Kidney capillary endothelial cell (primary cell): Measurements from ENCODE around the gene ZC3H7B.

Experiments
- DNase-seq: peaks from one replicate; pipeline ENCODE4 v3.0.0-alpha.2; 2018; ENCODE audit warnings: low spot score

Gene ZC3H7B

DNA sequence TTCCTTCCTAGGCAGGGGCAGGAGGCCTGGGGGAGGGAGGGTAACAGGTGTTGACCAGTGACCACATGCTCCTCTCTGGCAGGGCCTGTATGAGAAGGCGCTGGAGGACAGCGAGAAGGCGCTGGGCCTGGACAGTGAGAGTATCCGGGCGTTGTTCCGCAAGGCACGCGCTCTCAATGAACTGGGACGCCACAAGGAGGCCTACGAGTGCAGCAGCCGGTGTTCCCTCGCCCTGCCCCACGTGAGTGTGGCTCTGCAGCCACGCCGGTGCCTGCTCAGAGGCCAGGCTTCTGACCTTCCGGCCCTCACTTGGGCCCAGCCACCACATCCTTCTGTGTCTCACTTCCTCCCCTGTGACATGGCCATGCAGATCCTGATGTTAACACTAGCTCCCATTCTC, 25.8 kb downstream of the ZC3H7B start:
- DNase-seq, result peak; percentile 90

DNA sequence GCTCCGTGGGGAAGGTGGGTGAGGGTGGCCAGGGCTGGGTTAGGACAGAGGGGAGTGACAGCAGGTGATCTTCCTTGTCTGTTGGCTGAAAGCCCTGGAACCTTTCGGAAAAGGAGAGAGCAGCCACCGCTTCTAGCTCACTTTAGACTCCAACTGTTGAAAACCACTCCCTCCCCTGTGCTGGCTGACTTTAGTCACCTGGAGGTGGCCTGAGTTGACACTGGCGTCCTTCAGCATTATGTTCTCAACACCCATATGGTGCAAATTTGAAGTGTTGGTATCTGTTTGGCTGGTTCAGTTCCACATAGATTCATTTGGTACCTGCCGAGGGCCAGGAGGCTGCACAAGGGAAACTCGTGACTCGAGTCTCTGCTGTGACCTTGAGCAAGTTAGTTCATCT, 28.8 kb downstream of the ZC3H7B start:
- DNase-seq, result no peak

GRCh38 chr22:41332217-41332939, 31.1 kb downstream of the ZC3H7B start:
- no peak for DNase-seq

- DNase-seq, result no peak
Measured at GRCh38 chr22:41333806-41334205, 32.5 kb downstream of the ZC3H7B start.

- no peak for DNase-seq
Measured at GRCh38 chr22:41334215-41334614, 32.9 kb downstream of the ZC3H7B start.

DNA sequence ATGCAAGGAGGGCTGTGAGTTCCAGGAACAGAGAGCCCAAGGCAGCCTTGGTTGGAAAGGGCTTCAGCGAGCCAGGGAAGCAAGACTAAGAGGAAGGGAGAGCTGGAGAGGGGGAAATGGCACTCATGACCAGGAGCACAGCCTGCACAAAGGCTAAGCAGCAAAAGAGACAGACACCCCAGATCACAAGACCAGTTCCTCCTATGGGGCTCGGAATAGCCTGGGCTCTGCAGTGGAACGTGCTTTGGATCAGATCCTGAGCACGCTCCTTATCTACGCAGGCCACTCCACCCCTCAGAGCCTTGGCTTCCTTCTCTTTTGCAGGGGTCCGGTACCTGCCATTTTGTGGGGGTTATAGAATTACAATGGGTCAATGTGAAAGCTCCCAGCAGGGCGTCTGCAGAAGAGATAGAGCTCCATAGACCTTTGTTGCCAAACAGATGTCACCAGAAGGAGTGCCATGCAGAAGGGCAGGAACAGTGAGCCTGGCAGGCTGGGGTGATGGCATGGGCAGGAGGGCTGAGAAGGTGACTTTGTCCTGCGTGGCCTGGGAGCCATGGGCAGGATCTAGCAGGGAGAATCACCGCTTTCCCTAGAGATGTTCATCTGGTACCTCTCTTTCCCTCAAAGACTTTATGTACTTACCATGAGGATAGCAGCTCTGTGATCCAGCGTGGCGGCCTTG, 33.8 kb downstream of the ZC3H7B start:
- DNase-seq, result no peak

DNA sequence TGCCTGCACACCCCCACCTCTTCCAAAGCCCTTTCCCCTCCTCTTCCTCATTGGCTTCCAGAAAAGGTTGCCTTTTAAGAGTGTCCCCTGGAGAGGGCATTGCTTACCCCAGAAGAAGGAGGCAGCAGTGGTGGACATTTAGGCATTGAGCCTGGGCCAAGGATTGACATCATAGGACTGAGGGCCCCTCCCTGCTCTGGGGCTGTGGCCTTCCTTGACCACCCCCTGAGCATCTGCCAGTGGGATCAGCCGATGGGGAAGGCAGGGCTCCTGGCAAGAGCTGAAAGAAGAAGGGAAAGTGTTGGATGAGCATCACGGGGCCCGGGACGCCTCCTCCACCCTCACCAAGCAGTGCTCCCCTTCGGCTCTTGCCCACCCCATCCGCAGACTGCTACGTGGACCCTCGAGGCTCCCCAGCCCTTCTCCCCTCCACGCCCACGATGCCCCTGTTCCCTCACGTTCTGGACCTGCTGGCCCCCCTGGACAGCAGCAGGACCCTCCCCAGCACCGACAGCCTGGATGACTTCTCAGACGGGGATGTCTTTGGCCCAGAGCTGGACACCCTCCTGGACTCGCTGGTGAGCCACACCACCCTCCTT, 37.4 kb downstream of the ZC3H7B start:
- no peak for DNase-seq

DNA sequence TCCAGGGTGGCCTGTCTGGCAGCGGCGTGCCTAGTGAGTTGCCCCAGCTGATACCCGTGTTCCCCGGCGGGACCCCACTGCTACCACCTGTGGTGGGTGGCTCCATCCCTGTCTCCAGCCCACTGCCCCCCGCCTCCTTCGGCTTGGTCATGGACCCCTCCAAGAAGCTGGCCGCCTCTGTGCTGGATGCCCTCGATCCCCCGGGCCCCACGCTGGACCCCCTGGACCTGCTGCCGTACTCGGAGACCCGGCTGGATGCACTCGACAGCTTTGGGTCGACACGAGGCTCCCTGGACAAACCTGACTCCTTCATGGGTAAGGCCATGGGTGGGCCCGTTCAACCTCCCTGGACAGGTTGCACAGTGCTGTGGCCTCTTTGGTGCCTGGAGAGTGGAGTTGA, 38.5 kb downstream of the ZC3H7B start:
- no peak for DNase-seq

- DNase-seq, result peak; percentile 8
Measured at GRCh38 chr22:41340357-41340756, 39.0 kb downstream of the ZC3H7B start.

DNA sequence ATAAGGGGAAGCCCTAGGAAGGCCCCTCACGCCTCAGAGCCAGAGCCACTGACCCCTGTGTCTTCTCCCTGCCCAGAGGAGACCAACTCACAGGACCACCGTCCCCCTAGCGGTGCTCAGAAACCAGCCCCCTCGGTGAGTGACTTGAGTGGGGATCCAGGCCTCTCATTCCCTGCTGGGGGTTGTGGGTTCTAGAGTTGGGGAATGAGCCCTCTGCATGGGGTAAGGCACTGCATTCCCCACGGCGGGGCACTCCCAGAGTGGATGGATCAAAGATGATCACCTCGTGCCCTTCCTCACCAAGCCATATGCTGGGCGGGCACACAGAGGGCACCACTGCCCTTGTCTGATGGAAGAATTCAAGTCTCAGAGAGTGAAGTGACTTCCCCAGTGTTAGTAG, 39.7 kb downstream of the ZC3H7B start:
- DNase-seq, result no peak

GRCh38 chr22:41341990-41342389, 40.7 kb downstream of the ZC3H7B start:
- DNase-seq, result no peak

- DNase-seq, result no peak
Measured at GRCh38 chr22:41343300-41343699, 42.0 kb downstream of the ZC3H7B start.

GRCh38 chr22:41343717-41344116, 42.4 kb downstream of the ZC3H7B start:
- DNase-seq, result no peak

DNA sequence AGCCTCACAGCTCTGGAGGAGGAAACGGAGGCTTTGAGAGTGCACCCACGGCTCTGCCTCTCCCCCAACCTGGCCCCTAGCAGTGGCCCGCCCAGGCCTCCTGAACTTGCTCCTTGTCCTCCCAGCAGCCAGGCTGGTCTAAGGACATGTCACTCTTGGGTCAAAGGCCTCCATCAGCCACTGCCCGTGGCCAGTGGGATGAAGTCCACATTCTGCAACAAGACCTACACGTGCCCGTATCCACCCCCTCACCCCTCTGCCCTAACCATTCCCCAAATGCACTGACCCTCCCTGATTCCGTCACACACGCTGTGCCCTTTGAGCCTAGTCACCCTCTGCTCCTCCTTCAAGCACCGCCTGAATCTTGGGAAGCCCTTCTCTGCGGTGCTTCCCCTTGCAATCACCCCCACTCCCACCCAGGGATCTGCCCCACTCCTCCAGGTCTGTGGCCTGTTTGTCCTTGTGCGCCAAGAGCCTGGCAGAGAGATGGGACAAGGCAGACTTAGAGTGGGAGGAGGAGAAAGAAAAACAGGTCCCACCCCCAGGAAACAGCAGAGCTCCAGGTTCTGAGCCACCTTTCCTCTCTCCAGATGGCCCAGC, 43.0 kb downstream of the ZC3H7B start:
- no peak for DNase-seq

GRCh38 chr22:41345807-41346335, 44.5 kb downstream of the ZC3H7B start:
- DNase-seq, result no peak

- no peak for DNase-seq
Measured at GRCh38 chr22:41347066-41347859, 45.9 kb downstream of the ZC3H7B start.

GRCh38 chr22:41348964-41349484, 47.7 kb downstream of the ZC3H7B start:
- no peak for DNase-seq

DNA sequence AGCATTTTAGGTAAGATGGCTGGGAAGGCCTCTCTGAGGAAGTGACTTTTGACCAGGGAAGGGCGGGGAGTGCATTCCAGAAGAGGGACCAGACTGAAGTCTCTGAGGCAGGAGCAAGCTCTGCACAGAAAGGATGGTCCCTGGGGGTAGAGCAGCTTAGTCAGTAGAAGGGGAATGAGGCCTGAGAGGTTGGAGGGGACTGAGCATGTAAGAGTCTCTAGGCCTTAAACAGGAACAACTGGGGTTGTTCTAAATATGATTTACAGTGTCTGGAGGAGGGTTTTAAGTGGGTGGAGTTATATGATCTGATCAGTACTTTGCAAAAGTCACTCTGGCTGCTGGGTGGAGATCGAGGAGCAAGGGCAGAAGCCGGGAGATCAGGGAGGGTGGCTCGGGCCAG, 48.8 kb downstream of the ZC3H7B start:
- no peak for DNase-seq

DNA sequence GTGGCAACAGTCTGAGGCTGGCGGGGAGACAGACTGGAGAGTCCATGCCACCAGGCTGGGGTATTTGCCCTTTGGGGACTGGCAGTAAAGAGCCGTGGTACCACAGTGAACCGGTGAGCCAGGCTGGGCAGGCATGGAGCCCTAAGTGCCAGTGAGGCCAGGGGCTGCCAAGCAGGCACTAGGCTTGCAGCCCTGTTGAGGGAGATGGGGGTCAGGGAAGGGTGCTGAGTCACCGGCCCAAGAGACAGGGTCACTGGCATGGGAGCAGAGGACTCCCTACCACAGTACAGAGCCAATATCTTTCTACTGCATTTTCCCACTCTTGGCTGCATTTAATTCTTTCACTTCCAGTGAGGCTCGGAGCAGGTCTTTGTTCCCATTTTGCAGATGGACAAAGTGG, 49.7 kb downstream of the ZC3H7B start:
- DNase-seq, result no peak

GRCh38 chr22:41352058-41352457, 50.7 kb downstream of the ZC3H7B start:
- peak; percentile 18 for DNase-seq

- no peak for DNase-seq
Measured at GRCh38 chr22:41353862-41354575, 52.7 kb downstream of the ZC3H7B start.
